GM19455 (cell line): ENCODE measurements around the gene COL8A1.

Source experiments
- ATAC-seq: cut with Tn5 transposase; IDR thresholded peaks from one replicate; pipeline ENCODE4 v1.9.1; 2021; ENCODE audit not compliant: unreplicated experiment

COL8A1 gene

GRCh38 chr3:99757966-99758365, 119.6 kb downstream of the COL8A1 start:
- ATAC-seq: no peak

GRCh38 chr3:99758502-99759177, 120.2 kb downstream of the COL8A1 start:
- no peak for ATAC-seq

- no peak for ATAC-seq
Observed at GRCh38 chr3:99760031-99760430, 121.6 kb downstream of the COL8A1 start.

- no peak for ATAC-seq
Observed at GRCh38 chr3:99760629-99761028, 122.2 kb downstream of the COL8A1 start.

- ATAC-seq: no peak
Observed at GRCh38 chr3:99761415-99762165, 123.2 kb downstream of the COL8A1 start.

GRCh38 chr3:99762901-99763300, 124.5 kb downstream of the COL8A1 start:
- no peak for ATAC-seq

- ATAC-seq: no peak
Observed at GRCh38 chr3:99764377-99764776, 126.0 kb downstream of the COL8A1 start.

GRCh38 chr3:99765042-99765942, 126.9 kb downstream of the COL8A1 start:
- ATAC-seq: no peak

- no peak for ATAC-seq
Observed at GRCh38 chr3:99767291-99767690, 128.9 kb downstream of the COL8A1 start.

- ATAC-seq: no peak
Observed at GRCh38 chr3:99768126-99768525, 129.7 kb downstream of the COL8A1 start.

GRCh38 chr3:99768808-99769501, 130.6 kb downstream of the COL8A1 start:
- no peak for ATAC-seq

GRCh38 chr3:99772171-99772570, 133.8 kb downstream of the COL8A1 start:
- no peak for ATAC-seq

GRCh38 chr3:99772671-99773070, 134.3 kb downstream of the COL8A1 start:
- no peak for ATAC-seq

- peak; percentile 89 for ATAC-seq
Observed at GRCh38 chr3:99774467-99774866, 136.1 kb downstream of the COL8A1 start.

GRCh38 chr3:99776516-99777209, 138.3 kb downstream of the COL8A1 start:
- no peak for ATAC-seq

- ATAC-seq: no peak
Observed at GRCh38 chr3:99777210-99777549, 138.8 kb downstream of the COL8A1 start.

GRCh38 chr3:99777708-99778107, 139.3 kb downstream of the COL8A1 start:
- ATAC-seq: no peak

GRCh38 chr3:99780749-99781148, 142.4 kb downstream of the COL8A1 start:
- ATAC-seq: no peak

- no peak for ATAC-seq
Observed at GRCh38 chr3:99781761-99782160, 143.4 kb downstream of the COL8A1 start.

GRCh38 chr3:99783011-99783573, 144.7 kb downstream of the COL8A1 start:
- ATAC-seq: no peak
